ENCODE measurements around the gene PRR29. TPM values are rescaled to one million over a fixed set of nuclear protein-coding genes. Genes with fewer than 3 reads are reported as not detected.

Gene PRR29
- polyA plus RNA-seq, 1 of the 3 experiments (the other 2 are of a cell fraction): 2.7 TPM

DNA sequence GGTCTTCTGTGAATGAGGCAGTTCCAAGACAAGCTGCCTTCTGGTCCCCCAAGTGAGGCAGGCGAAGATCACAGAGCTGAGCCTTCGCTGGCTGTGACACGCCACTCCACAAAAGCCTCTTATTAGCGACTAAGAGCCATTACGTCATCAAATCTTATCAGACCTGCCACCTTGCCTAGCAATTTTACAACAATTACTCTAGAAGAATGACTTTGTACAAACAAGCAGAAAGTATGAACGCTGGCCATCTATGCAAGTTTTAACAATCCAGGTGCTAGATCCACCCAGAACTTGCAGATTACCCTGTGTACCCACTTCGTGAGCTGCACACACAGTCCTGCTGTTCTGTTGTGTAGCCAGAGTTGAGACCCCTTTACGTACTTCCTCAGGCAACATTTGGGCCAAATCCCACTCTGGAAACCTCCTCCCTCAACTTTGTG, 26.1 kb downstream of the PRR29 start:
- Histone ChIP-seq H3K79me2 (ENCODE audit: insufficient read depth) (no peaks in the 10 kb centered on the region), H3K4me2 (no peak overlapping the region), H3K9me2 (no peaks in the 10 kb centered on the region), H3K9ac (no peak overlapping the region), H3K4me3 (ENCODE audit: low read depth in 2 of 2, low read length in 1 of 2) (no peak overlapping the region), H4K20me1 (ENCODE audit: insufficient read depth) (no peaks in the 10 kb centered on the region), H3K27me3 (ENCODE audit: insufficient read depth) (no peaks in the 10 kb centered on the region), H3K9me3 (no peaks in the 10 kb centered on the region), H3K4me1 (ENCODE audit: control insufficient read depth in 1 of 2, insufficient read depth in 2 of 2, low read depth in 1 of 2, low read length in 1 of 2) (no peaks in the 10 kb centered on the region), H3F3A (replicated peaks; ENCODE audit: insufficient read depth) (peaks cover 4% of the 10 kb centered on the region), H2AFZ (ENCODE audit: low read depth) (no peak overlapping the region), H3K36me3 (replicated peaks in 1 of 2; ENCODE audit: control insufficient read depth in 1 of 2, insufficient read depth in 2 of 2, low read length in 1 of 2) (no peaks in the 10 kb centered on the region), H3K27ac (ENCODE audit: low read depth in 2 of 2, low read length in 1 of 2) (no peak overlapping the region)
- TF ChIP-seq, protein P1, sequence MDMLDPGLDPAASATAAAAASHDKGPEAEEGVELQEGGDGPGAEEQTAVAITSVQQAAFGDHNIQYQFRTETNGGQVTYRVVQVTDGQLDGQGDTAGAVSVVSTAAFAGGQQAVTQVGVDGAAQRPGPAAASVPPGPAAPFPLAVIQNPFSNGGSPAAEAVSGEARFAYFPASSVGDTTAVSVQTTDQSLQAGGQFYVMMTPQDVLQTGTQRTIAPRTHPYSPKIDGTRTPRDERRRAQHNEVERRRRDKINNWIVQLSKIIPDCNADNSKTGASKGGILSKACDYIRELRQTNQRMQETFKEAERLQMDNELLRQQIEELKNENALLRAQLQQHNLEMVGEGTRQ (IDR thresholded peaks at IDR 0.05; ENCODE audit: borderline replicate concordance, low read depth, low read length): no peak
- TF ChIP-seq SMC3 (IDR thresholded peaks at IDR 0.05; ENCODE audit: low read depth, low read length): no peak
- TF ChIP-seq FOXM1 (IDR thresholded peaks at IDR 0.05; ENCODE audit: low read depth): no peak
- no peak for TF ChIP-seq SIN3A (IDR thresholded peaks at IDR 0.05; ENCODE audit: borderline replicate concordance, low read depth, low read length)
- no peak for TF ChIP-seq TCF12 (IDR thresholded peaks at IDR 0.05)
- TF ChIP-seq FOXJ3 (CRISPR knock-in tag; IDR thresholded peaks at IDR 0.05): no peak
- no peak for TF ChIP-seq JUND (IDR thresholded peaks at IDR 0.05)
- TF ChIP-seq, protein P2, sequence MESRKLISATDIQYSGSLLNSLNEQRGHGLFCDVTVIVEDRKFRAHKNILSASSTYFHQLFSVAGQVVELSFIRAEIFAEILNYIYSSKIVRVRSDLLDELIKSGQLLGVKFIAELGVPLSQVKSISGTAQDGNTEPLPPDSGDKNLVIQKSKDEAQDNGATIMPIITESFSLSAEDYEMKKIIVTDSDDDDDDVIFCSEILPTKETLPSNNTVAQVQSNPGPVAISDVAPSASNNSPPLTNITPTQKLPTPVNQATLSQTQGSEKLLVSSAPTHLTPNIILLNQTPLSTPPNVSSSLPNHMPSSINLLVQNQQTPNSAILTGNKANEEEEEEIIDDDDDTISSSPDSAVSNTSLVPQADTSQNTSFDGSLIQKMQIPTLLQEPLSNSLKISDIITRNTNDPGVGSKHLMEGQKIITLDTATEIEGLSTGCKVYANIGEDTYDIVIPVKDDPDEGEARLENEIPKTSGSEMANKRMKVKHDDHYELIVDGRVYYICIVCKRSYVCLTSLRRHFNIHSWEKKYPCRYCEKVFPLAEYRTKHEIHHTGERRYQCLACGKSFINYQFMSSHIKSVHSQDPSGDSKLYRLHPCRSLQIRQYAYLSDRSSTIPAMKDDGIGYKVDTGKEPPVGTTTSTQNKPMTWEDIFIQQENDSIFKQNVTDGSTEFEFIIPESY (IDR thresholded peaks at IDR 0.05; ENCODE audit: borderline replicate concordance, low read depth): no peak
- no peak for TF ChIP-seq YY1 (IDR thresholded peaks at IDR 0.05; ENCODE audit: low read depth)
- TF ChIP-seq RCOR1 (IDR thresholded peaks at IDR 0.05; ENCODE audit: low read length): no peak
- no peak for TF ChIP-seq CHD2 (IDR thresholded peaks at IDR 0.05; ENCODE audit: low read length, partially characterized antibody)
- TF ChIP-seq, protein P3, sequence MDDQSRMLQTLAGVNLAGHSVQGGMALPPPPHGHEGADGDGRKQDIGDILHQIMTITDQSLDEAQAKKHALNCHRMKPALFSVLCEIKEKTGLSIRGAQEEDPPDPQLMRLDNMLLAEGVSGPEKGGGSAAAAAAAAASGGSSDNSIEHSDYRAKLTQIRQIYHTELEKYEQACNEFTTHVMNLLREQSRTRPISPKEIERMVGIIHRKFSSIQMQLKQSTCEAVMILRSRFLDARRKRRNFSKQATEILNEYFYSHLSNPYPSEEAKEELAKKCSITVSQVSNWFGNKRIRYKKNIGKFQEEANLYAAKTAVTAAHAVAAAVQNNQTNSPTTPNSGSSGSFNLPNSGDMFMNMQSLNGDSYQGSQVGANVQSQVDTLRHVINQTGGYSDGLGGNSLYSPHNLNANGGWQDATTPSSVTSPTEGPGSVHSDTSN (IDR thresholded peaks at IDR 0.05): no peak
- no peak for TF ChIP-seq FOSL2 (IDR thresholded peaks at IDR 0.05; ENCODE audit: borderline replicate concordance, low read depth)
- no peak for DNase-seq
- ChIA-PET CTCF (interaction anchor here (0.7 to 17.1 kb wide), 28 partner anchors 5 to 396 kb away, joined by 3 to 810 read pairs (median 11); partner anchors contain the start of genes CD79B, CSHL1, ERN1 and GH1), POLR2A (no interaction called here)
- WGBS (ENCODE audit: low lambda C conversion rate): 71% methylated on average over 8 of the region's 8 CpGs

Measured in SK-N-SH (cell line).